ENCODE data around the gene DNPH1. TPM values are rescaled to one million over a fixed set of nuclear protein-coding genes. Genes with fewer than 3 reads are reported as not detected.

The DNPH1 gene
- total and polyA plus RNA-seq, 2 donors (not counting 3 experiments of a cell fraction or from before 2014, with no cell fraction given): 37.7 to 120 TPM

- intact Hi-C loops (cut with micrococcal nuclease): no loop called here
- TF ChIP-seq JUN (IDR thresholded peaks at IDR 0.05; ENCODE audit: borderline replicate concordance, insufficient read depth, insufficient read length, low read depth) (no peak), MAX (IDR thresholded peaks at IDR 0.05; ENCODE audit: insufficient read depth, insufficient read length) (no peak), POLR2A (IDR thresholded peaks at IDR 0.05; ENCODE audit: low read depth, low read length) (no peak), MYC (IDR thresholded peaks at IDR 0.05; ENCODE audit: low read depth, low read length) (no peak), FOS (IDR thresholded peaks at IDR 0.05; ENCODE audit: borderline replicate concordance, insufficient read depth, low read length) (no peak), CTCF (IDR thresholded peaks at IDR 0.05; ENCODE audit: extremely low read depth in 1 of 2, insufficient read depth in 1 of 2, low read depth in 1 of 2, low read length in 2 of 2) (no peak), GATA2 (IDR thresholded peaks at IDR 0.05; ENCODE audit: insufficient read depth, insufficient read length, low read depth, low read length) (no peak), EZH2 (IDR thresholded peaks at IDR 0.05; ENCODE audit: borderline replicate concordance, low read depth, low read length, severe bottlenecking) (no peak), POLR2AphosphoS5 (IDR thresholded peaks at IDR 0.05; ENCODE audit: insufficient read depth, low read depth, low read length) (no peak)
- dilution Hi-C loops (cut with MboI; ENCODE audit: extremely low pct_ligation_motif_present, low sequenced_read_pairs): no loop called here
- no TSS peak for BruUV-seq (replicated peaks)
- Histone ChIP-seq H3K4me1 (ENCODE audit: control insufficient read depth, extremely low read depth, insufficient read depth, low read length) (peaks cover 18% of the 10 kb centered on the region), H3K9me1 (replicated peaks; ENCODE audit: control insufficient read depth, extremely low read depth, insufficient read depth, low read length) (no peaks in the 10 kb centered on the region), H4K20me1 (replicated peaks; ENCODE audit: control insufficient read depth, extremely low read depth, insufficient read depth, low read length) (no peaks in the 10 kb centered on the region), H3K9me3 (replicated peaks; ENCODE audit: control insufficient read depth, insufficient read depth, low read length) (no peaks in the 10 kb centered on the region), H3K36me3 (ENCODE audit: control insufficient read depth in 2 of 2, extremely low read depth in 1 of 2, insufficient read depth in 2 of 2, low read length in 2 of 2) (peaks cover 0 to 19% of the 10 kb centered on the region in 2 experiments), H3K79me2 (ENCODE audit: control insufficient read depth, insufficient read depth, low read length) (no peaks in the 10 kb centered on the region), H3K4me2 (ENCODE audit: insufficient read depth, low read length) (no peak overlapping the region), H3K27me3 (ENCODE audit: control insufficient read depth in 2 of 2, insufficient read depth in 2 of 2, low read length in 2 of 2) (no peaks in the 10 kb centered on the region), H3K27ac (ENCODE audit: insufficient read depth, low read depth, low read length) (no peak overlapping the region), H3K9ac (replicated peaks; ENCODE audit: extremely low read depth, insufficient read depth, low read length) (no peak overlapping the region), H2AFZ (ENCODE audit: low read depth, low read length) (no peak overlapping the region), H3K4me3 (replicated peaks in 1 of 3; ENCODE audit: insufficient read depth in 1 of 3, low read depth in 1 of 3, low read length in 3 of 3) (no peak overlapping the region)
- ChIA-PET POLR2A (no interaction called here), CTCF (interaction anchor here (1.2 to 1.6 kb wide), 3 partner anchors 12 to 22 kb away, joined by 3 to 8 read pairs (median 4); partner anchors contain the start of gene DNPH1)
- FAIRE-seq (no peak), DNase-seq (ENCODE audit: low read depth, low spot score) (no peak)
Observed at GRCh38 chr6:43213431-43213830, 15.8 kb downstream of the DNPH1 start.
